Stomach smooth muscle (tissue), 2 donors: Measurements from ENCODE around the gene ATP7A.
"Not testable (repeated sequence)": the region's sequence is repeated elsewhere in the genome, so short reads cannot be mapped to it uniquely, and the experiment has no call there.

ENCODE experiments used
- H3K27ac ChIP-seq: one replicate; pipeline ENCODE4 v1.7.0; 2013; ENCODE audit warnings: mild to moderate bottlenecking, low read length, inconsistent platforms
- H3K27me3 ChIP-seq, 2 donors: one replicate each; pipeline ENCODE4 v1.7.0; 2013; ENCODE audit warnings: low read length in 2 of 2; ENCODE audit not compliant: insufficient read depth in 2 of 2, control insufficient read depth in 1 of 2
- H3K36me3 ChIP-seq, 2 donors: one replicate each; pipeline ENCODE4 v1.7.0; 2013; ENCODE audit warnings: low read length in 2 of 2; ENCODE audit not compliant: control insufficient read depth in 2 of 2, insufficient read depth in 2 of 2
- H3K4me1 ChIP-seq: one replicate; pipeline ENCODE4 v1.7.0; 2013; ENCODE audit warnings: low read length; ENCODE audit not compliant: control insufficient read depth, insufficient read depth
- H3K4me3 ChIP-seq, 2 donors: one replicate each; pipeline ENCODE4 v1.7.0; 2013; ENCODE audit warnings: low read length in 2 of 2
- H3K9ac ChIP-seq, 2 donors: one replicate each; pipeline ENCODE4 v1.7.0; 2013; ENCODE audit warnings: low read length in 2 of 2, mild to moderate bottlenecking in 1 of 2
- H3K9me3 ChIP-seq, 2 donors: one replicate each; pipeline ENCODE4 v1.7.0; 2013; ENCODE audit warnings: low read length in 2 of 2; ENCODE audit not compliant: control insufficient read depth in 2 of 2
- donor health status: healthy.
- donor health status: Pancreatic carcinoma.

Gene ATP7A

DNA sequence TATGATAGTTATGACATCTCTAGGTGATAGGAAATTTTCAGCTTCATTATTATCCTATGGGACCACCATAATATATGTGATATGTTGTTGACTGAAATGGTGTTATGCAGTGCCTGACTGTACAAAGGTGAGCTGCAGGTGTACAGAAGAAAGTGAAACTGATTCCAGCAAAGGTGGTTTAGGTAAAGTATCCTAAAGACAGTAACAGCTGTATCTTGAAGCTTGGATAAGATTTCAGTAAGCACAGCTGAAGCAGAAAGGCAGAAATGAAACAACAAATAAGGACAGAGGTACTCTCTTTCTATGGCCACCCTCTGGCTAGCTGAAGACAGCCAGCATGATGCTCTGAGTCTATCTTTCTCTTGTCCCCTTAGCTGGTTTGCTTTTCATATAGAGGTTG is 163.6 kb downstream of the ATP7A start:
- H3K9ac ChIP-seq = no peak overlapping the region
- H3K27me3 ChIP-seq = no peaks in the 10 kb centered on the region
- H3K4me3 ChIP-seq = no peak overlapping the region
- no peaks in the 10 kb centered on the region for H3K4me1 ChIP-seq
- no peaks in the 10 kb centered on the region for H3K36me3 ChIP-seq
- H3K9me3 ChIP-seq = peaks cover 0 to 3% of the 10 kb centered on the region in 2 donors
- no peak overlapping the region for H3K27ac ChIP-seq

DNA sequence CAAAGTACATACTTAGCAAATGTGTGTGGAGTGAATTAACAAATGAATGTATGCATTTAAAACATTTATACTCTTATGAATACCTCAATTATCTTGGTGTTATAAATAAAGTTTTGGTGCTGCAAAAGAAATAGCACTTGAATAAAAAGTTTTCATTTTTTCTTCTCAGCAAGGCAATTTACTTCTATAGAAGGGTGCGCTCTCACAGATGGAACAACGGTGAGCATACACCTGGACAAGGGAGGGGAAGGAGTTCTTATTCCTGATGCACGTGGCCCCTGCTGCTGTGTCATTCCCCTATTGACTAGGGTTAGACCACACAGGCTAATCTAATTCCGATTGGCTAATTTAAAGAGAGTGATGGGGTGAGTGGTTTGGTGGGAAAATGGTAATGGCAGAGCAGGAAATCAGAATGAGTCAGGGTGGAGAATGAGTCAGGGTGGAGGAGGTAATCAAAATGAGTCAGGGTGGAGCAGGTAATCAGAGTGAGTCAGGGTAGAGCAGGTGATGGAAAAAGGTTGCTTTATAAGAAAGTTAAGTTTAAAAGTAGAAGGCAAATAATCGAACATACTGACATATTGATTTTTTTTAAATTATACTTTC is 165.4 kb downstream of the ATP7A start:
- H3K9me3 ChIP-seq = peaks cover 0 to 3% of the 10 kb centered on the region in 2 donors
- H3K36me3 ChIP-seq = no peaks in the 10 kb centered on the region
- H3K9ac ChIP-seq = no peak overlapping the region
- no peaks in the 10 kb centered on the region for H3K27me3 ChIP-seq
- no peak overlapping the region for H3K4me3 ChIP-seq
- no peak overlapping the region for H3K27ac ChIP-seq
- H3K4me1 ChIP-seq = no peaks in the 10 kb centered on the region

DNA sequence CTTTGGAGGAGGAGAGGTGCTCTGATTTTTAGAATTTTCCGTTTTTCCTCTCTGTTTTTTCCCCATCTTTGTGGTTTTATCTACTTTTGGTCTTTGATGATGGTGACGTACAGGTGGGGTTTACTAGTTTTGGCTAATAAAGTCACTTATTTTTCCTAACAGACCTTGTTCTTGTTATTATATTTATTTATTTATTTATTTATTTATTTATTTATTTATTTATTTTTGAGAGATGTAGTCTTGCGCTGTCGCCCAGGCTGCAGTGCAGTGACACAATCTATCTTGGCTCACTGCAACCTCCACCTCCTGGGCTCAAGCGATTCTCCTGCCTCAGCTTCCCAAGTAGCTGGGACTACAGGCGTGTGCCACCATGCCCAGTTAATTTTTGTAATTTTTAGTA is 170.9 kb downstream of the ATP7A start:
- not testable (repeated sequence) for H3K27ac ChIP-seq, H3K9ac ChIP-seq, H3K36me3 ChIP-seq, H3K9me3 ChIP-seq, H3K4me1 ChIP-seq, H3K27me3 ChIP-seq, H3K4me3 ChIP-seq

- H3K27ac ChIP-seq = no peak overlapping the region
- H3K27me3 ChIP-seq = peaks cover 0 to 8% of the 10 kb centered on the region in 2 donors
- H3K36me3 ChIP-seq = no peaks in the 10 kb centered on the region
- H3K9ac ChIP-seq = no peak overlapping the region
- H3K4me3 ChIP-seq = no peak overlapping the region
- no peaks in the 10 kb centered on the region for H3K4me1 ChIP-seq
- no peaks in the 10 kb centered on the region for H3K9me3 ChIP-seq
These were observed 181.8 kb downstream of the ATP7A start for GRCh38 chrX:78092296-78092695.

DNA sequence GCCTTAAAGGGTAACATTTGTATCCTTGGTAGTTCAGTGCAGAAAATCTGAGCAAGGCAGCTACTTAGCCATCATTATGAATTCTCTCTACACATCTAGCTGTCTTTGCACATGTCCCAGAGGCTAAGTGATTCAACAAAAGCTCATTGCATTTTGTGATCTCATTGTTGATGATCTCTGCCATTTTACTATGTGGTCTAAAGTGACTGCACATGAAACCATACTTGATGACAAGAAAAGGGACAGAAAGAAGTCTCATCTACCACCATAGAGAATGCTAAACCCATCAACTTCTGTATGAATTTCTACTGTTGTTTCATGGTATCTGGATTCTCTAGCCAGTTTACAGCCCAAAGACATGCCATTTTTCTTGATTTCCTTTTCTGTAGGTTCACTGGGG is 187.6 kb downstream of the ATP7A start:
- Histone ChIP-seq H3K9ac (no peak overlapping the region), H3K27ac (no peak overlapping the region), H3K4me1 (peaks cover 3% of the 10 kb centered on the region), H3K4me3 (no peak overlapping the region), H3K36me3 (no peaks in the 10 kb centered on the region), H3K9me3 (no peaks in the 10 kb centered on the region), H3K27me3 (peaks cover 0 to 4% of the 10 kb centered on the region in 2 donors)
